AG09319 (cell line): ENCODE measurements around the gene FBXW9.

Experiments used
- DNase-seq: peaks from one replicate; pipeline ENCODE4 v3.0.0-alpha.2; 2010; ENCODE audit warnings: low read depth; ENCODE audit errors: extremely low read depth
- CTCF ChIP-seq: IDR thresholded peaks from 2 replicates; pipeline ENCODE4 v1.5.1; 2011; ENCODE audit warnings: low read depth, mild to moderate bottlenecking, inconsistent platforms, low read length, moderate library complexity

Gene FBXW9

GRCh38 chr19:12708641-12709040 is 12.2 kb upstream of the FBXW9 start:
- no peak for TF ChIP-seq CTCF
- no peak for DNase-seq

GRCh38 chr19:12706332-12706718 is 9.9 kb upstream of the FBXW9 start:
- no peak for DNase-seq
- no peak for TF ChIP-seq CTCF

- TF ChIP-seq CTCF: no peak
- no peak for DNase-seq
Observed at GRCh38 chr19:12705654-12706331, 9.4 kb upstream of the FBXW9 start.

GRCh38 chr19:12705169-12705568 is 8.7 kb upstream of the FBXW9 start:
- TF ChIP-seq CTCF: no peak
- no peak for DNase-seq

GRCh38 chr19:12703046-12703445 is 6.6 kb upstream of the FBXW9 start:
- DNase-seq: no peak
- TF ChIP-seq CTCF: no peak

- DNase-seq: no peak
Observed at GRCh38 chr19:12701596-12702282, 5.3 kb upstream of the FBXW9 start.

More at GRCh38 chr19:12701596-12702282, 5.3 kb upstream of the FBXW9 start:
- TF ChIP-seq CTCF: no peak
